ENCODE results near the gene FSTL4.

GRCh38 chr5:133438487-133438886 lies 173.9 kb downstream of the FSTL4 start:
- TF ChIP-seq CTCF (conservative IDR thresholded peaks at IDR 0.05) (no peak), EZH2 (IDR thresholded peaks at IDR 0.05; ENCODE audit: low read depth) (no peak)
